ENCODE measurements around the gene ADAM12.

DNA sequence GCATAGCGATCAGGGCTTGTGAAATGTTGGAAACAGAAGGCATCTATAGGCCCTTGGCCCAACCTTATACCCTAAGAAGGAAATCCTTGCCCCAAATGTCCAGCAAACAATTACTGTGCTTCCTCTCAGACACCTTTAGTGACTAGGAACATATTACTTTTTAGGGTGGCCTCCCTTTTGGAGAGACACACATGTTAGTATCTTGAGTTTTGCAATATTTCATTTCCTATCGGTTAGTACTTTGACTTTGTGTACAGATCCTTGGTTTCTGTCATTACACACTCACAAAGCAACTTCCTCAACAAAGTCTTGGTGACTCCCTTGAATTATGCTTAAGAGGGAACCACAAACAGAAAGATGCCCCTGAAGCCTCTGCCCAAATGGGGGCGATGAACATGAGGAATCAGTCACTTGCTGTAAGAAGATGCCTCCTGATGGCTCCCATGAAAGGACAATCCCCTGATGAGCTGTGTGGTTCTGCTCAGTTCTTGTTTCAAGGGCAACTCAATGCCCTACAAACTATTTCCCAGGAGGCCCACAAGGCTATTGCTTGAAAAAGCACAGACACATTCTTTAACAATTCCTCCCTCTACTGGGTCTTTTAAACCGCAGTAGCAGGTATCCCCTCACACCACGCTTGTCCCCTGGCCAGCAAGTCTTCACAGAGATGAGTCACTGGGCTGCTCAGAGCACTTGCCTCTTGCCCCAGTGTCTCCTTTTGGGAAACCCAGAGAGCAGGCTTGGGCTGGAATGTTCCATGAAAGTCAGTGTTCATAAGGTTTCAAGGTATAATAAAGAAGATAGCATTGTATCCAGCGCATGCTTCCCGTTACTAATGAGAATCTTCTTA lies 295.7 kb downstream of the ADAM12 start:
- TF ChIP-seq CTCF (IDR thresholded peaks at IDR 0.05; ENCODE audit: borderline replicate concordance, extremely low read depth, low read length, poor library complexity, severe bottlenecking) (no peak), EZH2 (IDR thresholded peaks at IDR 0.05; ENCODE audit: borderline replicate concordance, low read depth, low read length, severe bottlenecking) (no peak)
